AG09309 (cell line): ENCODE results near the gene PTPRG.

ENCODE experiments used
- DNase-seq: peaks from one replicate; pipeline ENCODE4 v3.0.0-alpha.2; 2010; ENCODE audit warnings: low read depth
- H3K4me3 ChIP-seq: 2 replicates; pipeline ENCODE4 v1.5.1; 2011; ENCODE audit warnings: mild to moderate bottlenecking, low read depth, low read length, moderate library complexity; ENCODE audit not compliant: control insufficient read depth
- CTCF ChIP-seq: IDR thresholded peaks from 2 replicates; pipeline ENCODE4 v1.5.1; 2011; ENCODE audit warnings: mild to moderate bottlenecking, low read depth, low read length, inconsistent platforms; ENCODE audit not compliant: insufficient read depth, control insufficient read depth; ENCODE audit errors: missing control alignments

PTPRG gene

GRCh38 chr3:61893840-61894566, 332.6 kb downstream of the PTPRG start:
- TF ChIP-seq CTCF: no peak
- no peak overlapping the region for H3K4me3 ChIP-seq
- no peak for DNase-seq

- TF ChIP-seq CTCF: no peak
- H3K4me3 ChIP-seq: no peak overlapping the region
- DNase-seq: peak; percentile 57
Observed at GRCh38 chr3:61894988-61895935, 333.9 kb downstream of the PTPRG start.

GRCh38 chr3:61896251-61896650, 334.9 kb downstream of the PTPRG start:
- no peak for TF ChIP-seq CTCF
- DNase-seq: no peak
- no peak overlapping the region for H3K4me3 ChIP-seq

GRCh38 chr3:61897848-61898247, 336.5 kb downstream of the PTPRG start:
- TF ChIP-seq CTCF: no peak
- no peak for DNase-seq
- H3K4me3 ChIP-seq: no peak overlapping the region

- no peak for DNase-seq
- no peak overlapping the region for H3K4me3 ChIP-seq
- TF ChIP-seq CTCF: no peak
Observed at GRCh38 chr3:61899700-61900462, 338.5 kb downstream of the PTPRG start.

- TF ChIP-seq CTCF: no peak
- no peak for DNase-seq
- H3K4me3 ChIP-seq: no peak overlapping the region
Observed at GRCh38 chr3:61901496-61901895, 340.1 kb downstream of the PTPRG start.
